OCI-LY3 (cell line): ENCODE measurements around the gene XCL2.

Experiments
- H2AFZ ChIP-seq: fragments of 200-600, 300-600 bp; shearing (Covaris generic); 2 replicates; pipeline ENCODE4 v1.6.0; 2014; ENCODE audit warnings: antibody characterized with exemption, low read depth, low read length
- H3K27ac ChIP-seq: fragments of 200-600, 300-600 bp; sonication (generic); 2 replicates; pipeline ENCODE4 v1.5.1; 2014; ENCODE audit warnings: mild to moderate bottlenecking, low read length, moderate library complexity, mixed read lengths
- H3K27me3 ChIP-seq: fragments of 200-600, 300-600 bp; sonication (generic); 2 replicates; pipeline ENCODE4 v1.6.1; 2014; ENCODE audit warnings: low read depth, low read length, mixed read lengths
- H3K36me3 ChIP-seq: fragments of 200-600, 300-600 bp; sonication (generic); replicated peaks from 2 replicates; pipeline ENCODE3; 2014; ENCODE audit warnings: low read depth, low read length, mixed read lengths
- H3K4me1 ChIP-seq: fragments of 300-600, 200-600 bp; sonication (generic); 2 replicates; pipeline ENCODE4 v1.6.1; 2014; ENCODE audit warnings: low read length, mixed read lengths
- H3K4me2 ChIP-seq: fragments of 200-600, 300-600 bp; sonication (generic); 2 replicates; pipeline ENCODE4 v1.6.1; 2014; ENCODE audit warnings: low read length, mixed read lengths
- H3K4me3 ChIP-seq: fragments of 300-600, 200-600 bp; sonication (generic); 2 replicates; pipeline ENCODE4 v1.5.1; 2014; ENCODE audit warnings: antibody characterized with exemption, mild to moderate bottlenecking, low read length, moderate library complexity
- H3K79me2 ChIP-seq: fragments of 300-600, 200-600 bp; shearing (Covaris generic); 2 replicates; pipeline ENCODE4 v1.6.1; 2014; ENCODE audit warnings: mild to moderate bottlenecking, low read length, mixed read lengths
- H3K9ac ChIP-seq: fragments of 300-600, 200-600 bp; shearing (Covaris generic); 2 replicates; pipeline ENCODE4 v1.6.0; 2014; ENCODE audit warnings: mild to moderate bottlenecking, low read length, moderate library complexity
- H3K9me3 ChIP-seq: fragments of 200-600, 300-600 bp; shearing (Covaris generic); 2 replicates; pipeline ENCODE4 v1.6.1; 2014; ENCODE audit warnings: low read length, mixed read lengths; ENCODE audit not compliant: insufficient read depth
- H4K20me1 ChIP-seq: fragments of 200-600, 300-600 bp; sonication (generic); 2 replicates; pipeline ENCODE4 v1.6.1; 2016; ENCODE audit warnings: low read length, mixed read lengths; ENCODE audit not compliant: insufficient read depth
- EZH2phosphoT487 ChIP-seq: fragments of 200-600 bp; shearing (Covaris generic); IDR thresholded peaks from 2 replicates; pipeline ENCODE4 v1.6.1; 2018; ENCODE audit warnings: antibody characterized with exemption, mixed run types, low read depth
- TF ChIP-seq, protein P1 (sequence below): fragments of 200-600, 300-600 bp; sonication (generic); IDR thresholded peaks from 2 replicates; pipeline ENCODE4 v1.5.1; 2014; ENCODE audit warnings: antibody characterized with exemption, low read length, low read depth

Gene XCL2

GRCh38 chr1:168518813-168519212 lies 25.0 kb downstream of the XCL2 start:
- H3K9me3 ChIP-seq = no peaks in the 10 kb centered on the region
- TF ChIP-seq, protein P1, sequence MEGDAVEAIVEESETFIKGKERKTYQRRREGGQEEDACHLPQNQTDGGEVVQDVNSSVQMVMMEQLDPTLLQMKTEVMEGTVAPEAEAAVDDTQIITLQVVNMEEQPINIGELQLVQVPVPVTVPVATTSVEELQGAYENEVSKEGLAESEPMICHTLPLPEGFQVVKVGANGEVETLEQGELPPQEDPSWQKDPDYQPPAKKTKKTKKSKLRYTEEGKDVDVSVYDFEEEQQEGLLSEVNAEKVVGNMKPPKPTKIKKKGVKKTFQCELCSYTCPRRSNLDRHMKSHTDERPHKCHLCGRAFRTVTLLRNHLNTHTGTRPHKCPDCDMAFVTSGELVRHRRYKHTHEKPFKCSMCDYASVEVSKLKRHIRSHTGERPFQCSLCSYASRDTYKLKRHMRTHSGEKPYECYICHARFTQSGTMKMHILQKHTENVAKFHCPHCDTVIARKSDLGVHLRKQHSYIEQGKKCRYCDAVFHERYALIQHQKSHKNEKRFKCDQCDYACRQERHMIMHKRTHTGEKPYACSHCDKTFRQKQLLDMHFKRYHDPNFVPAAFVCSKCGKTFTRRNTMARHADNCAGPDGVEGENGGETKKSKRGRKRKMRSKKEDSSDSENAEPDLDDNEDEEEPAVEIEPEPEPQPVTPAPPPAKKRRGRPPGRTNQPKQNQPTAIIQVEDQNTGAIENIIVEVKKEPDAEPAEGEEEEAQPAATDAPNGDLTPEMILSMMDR = no peak
- no peak for TF ChIP-seq EZH2phosphoT487
- no peak overlapping the region for H3K4me3 ChIP-seq
- H3K27me3 ChIP-seq = no peaks in the 10 kb centered on the region
- no peak overlapping the region for H3K4me2 ChIP-seq
- H3K4me1 ChIP-seq = peaks cover 10% of the 10 kb centered on the region
- H3K79me2 ChIP-seq = no peaks in the 10 kb centered on the region
- no peaks in the 10 kb centered on the region for H4K20me1 ChIP-seq
- no peak overlapping the region for H3K9ac ChIP-seq
- no peak overlapping the region for H3K27ac ChIP-seq
- H2AFZ ChIP-seq = no peak overlapping the region
- no peaks in the 10 kb centered on the region for H3K36me3 ChIP-seq

- Histone ChIP-seq H3K4me1 (peaks cover 10% of the 10 kb centered on the region), H3K27me3 (no peaks in the 10 kb centered on the region), H3K4me2 (no peak overlapping the region), H4K20me1 (no peaks in the 10 kb centered on the region), H3K4me3 (no peak overlapping the region), H2AFZ (no peak overlapping the region), H3K79me2 (no peaks in the 10 kb centered on the region), H3K9me3 (no peaks in the 10 kb centered on the region), H3K9ac (no peak overlapping the region), H3K27ac (no peak overlapping the region), H3K36me3 (no peaks in the 10 kb centered on the region)
- TF ChIP-seq EZH2phosphoT487 = no peak
- TF ChIP-seq, protein P1 = no peak
Measured at GRCh38 chr1:168518201-168518689, 25.6 kb downstream of the XCL2 start.

DNA sequence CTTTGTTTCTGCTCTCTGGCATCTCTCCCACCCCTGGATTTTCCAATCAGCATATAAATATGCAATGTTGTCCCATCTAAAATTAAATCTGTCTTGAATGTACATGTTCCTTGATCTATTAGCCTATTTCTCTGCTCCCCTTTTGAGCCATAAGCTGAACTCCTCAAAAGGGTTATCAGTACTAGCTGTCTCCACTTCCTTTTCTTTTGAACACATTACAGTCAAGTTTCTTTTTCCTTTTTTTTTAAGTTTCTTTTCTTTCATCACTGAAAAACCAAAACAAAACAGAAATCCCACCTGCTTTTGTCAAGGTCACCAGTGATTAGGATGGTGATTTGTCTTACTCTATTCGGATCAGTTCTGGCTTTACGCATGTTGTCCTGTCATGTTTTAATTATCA lies 29.3 kb downstream of the XCL2 start:
- no peaks in the 10 kb centered on the region for H4K20me1 ChIP-seq
- TF ChIP-seq EZH2phosphoT487 = no peak
- TF ChIP-seq, protein P1 = no peak
- H3K9ac ChIP-seq = no peak overlapping the region

DNA sequence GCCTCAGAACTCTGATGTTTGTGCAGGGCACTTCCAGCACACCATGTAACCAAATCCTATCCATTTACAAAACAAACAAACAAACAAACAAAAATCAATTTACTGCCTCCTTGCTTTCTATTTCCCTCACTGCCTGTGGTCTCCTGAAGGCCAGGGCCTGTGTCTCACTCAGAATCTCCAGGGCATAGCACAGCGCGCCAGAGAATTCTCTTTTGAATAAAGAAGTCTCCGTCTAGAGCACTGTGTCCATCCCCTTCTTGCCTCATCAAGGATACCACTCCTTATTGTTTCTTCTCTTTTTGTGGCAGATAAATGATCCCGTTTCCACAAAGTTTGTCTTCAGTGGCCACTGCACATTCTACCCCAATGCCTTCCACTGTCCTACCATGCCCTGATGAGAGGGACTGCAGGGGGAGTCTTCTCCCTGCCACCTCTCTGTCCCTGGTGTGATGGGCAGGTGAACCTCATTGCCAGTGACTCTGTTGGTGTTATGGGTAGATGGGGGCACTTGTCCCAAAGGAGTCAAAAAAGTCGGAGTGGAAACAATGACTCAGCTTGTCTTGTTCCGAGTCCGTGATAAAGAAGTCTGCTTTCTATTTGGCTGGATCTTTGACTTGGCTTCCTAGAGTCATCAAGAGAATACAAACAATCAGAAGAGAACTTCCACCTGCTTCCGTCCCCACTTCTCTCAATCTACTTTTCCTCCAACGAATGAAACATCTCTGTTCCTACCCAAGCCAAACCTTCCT lies 30.0 kb downstream of the XCL2 start:
- Histone ChIP-seq H3K4me1 (no peaks in the 10 kb centered on the region), H2AFZ (no peak overlapping the region), H3K9me3 (no peaks in the 10 kb centered on the region), H3K4me3 (no peak overlapping the region), H3K9ac (no peak overlapping the region), H3K27me3 (no peaks in the 10 kb centered on the region), H3K4me2 (no peak overlapping the region), H3K27ac (no peak overlapping the region), H3K79me2 (no peaks in the 10 kb centered on the region), H4K20me1 (no peaks in the 10 kb centered on the region), H3K36me3 (no peaks in the 10 kb centered on the region)
- TF ChIP-seq, protein P1 = no peak
- TF ChIP-seq EZH2phosphoT487 = no peak

More for the DNA sequence above, 29.3 kb downstream of the XCL2 start:
- no peak overlapping the region for H3K4me2 ChIP-seq
- no peak overlapping the region for H3K27ac ChIP-seq
- H3K9me3 ChIP-seq = no peaks in the 10 kb centered on the region
- no peak overlapping the region for H3K4me3 ChIP-seq
- H3K27me3 ChIP-seq = no peaks in the 10 kb centered on the region
- H3K36me3 ChIP-seq = no peaks in the 10 kb centered on the region
- no peaks in the 10 kb centered on the region for H3K79me2 ChIP-seq
- no peaks in the 10 kb centered on the region for H3K4me1 ChIP-seq
- no peak overlapping the region for H2AFZ ChIP-seq
